Measurements from ENCODE around the gene TMEM45A.

TMEM45A gene

GRCh38 chr3:100575704-100576103, 83.3 kb downstream of the TMEM45A start:
- TF ChIP-seq CTCF (IDR thresholded peaks at IDR 0.05) = no peak

- TF ChIP-seq CTCF (IDR thresholded peaks at IDR 0.05) = no peak
Measured at GRCh38 chr3:100577382-100578008, 85.1 kb downstream of the TMEM45A start.

- no peak for TF ChIP-seq CTCF (IDR thresholded peaks at IDR 0.05)
Measured at GRCh38 chr3:100578646-100579045, 86.2 kb downstream of the TMEM45A start.

- TF ChIP-seq CTCF (IDR thresholded peaks at IDR 0.05) = no peak
Measured at GRCh38 chr3:100580147-100580546, 87.7 kb downstream of the TMEM45A start.

- no peak for TF ChIP-seq CTCF (IDR thresholded peaks at IDR 0.05)
Measured at GRCh38 chr3:100581650-100582049, 89.2 kb downstream of the TMEM45A start.

- TF ChIP-seq CTCF (IDR thresholded peaks at IDR 0.05) = no peak
Measured at GRCh38 chr3:100584101-100584660, 91.8 kb downstream of the TMEM45A start.

- TF ChIP-seq CTCF (IDR thresholded peaks at IDR 0.05) = no peak
Measured at GRCh38 chr3:100586832-100587231, 94.4 kb downstream of the TMEM45A start.

- TF ChIP-seq CTCF (IDR thresholded peaks at IDR 0.05) = no peak
Measured at GRCh38 chr3:100588251-100588650, 95.8 kb downstream of the TMEM45A start.

All from LNCAP (cell line).